Astrocyte (in vitro differentiated cells and primary cell): ENCODE measurements around the gene CFAP57. TPM values are rescaled to one million over a fixed set of nuclear protein-coding genes. Genes with fewer than 3 reads are reported as not detected.

Source experiments
- DNase-seq: peaks from one replicate; pipeline ENCODE4 v3.0.0-alpha.2; 2010; ENCODE audit warnings: low read depth
- FAIRE-seq: peaks from 2 replicates; lab custom pipeline; 2011; peaks lifted over from hg19 to GRCh38; lab: Jason Lieb, UNC
- H2AFZ ChIP-seq: 2 replicates; pipeline ENCODE4 v1.6.0; 2012; ENCODE audit warnings: low read depth, low read length, inconsistent platforms
- H3K27ac ChIP-seq: 2 replicates; pipeline ENCODE4 v1.5.1; 2011; ENCODE audit warnings: low read depth, low read length, inconsistent platforms
- H3K27me3 ChIP-seq: 2 replicates; pipeline ENCODE4 v1.6.0; 2011; ENCODE audit warnings: low read length, inconsistent platforms; ENCODE audit not compliant: insufficient read depth
- H3K36me3 ChIP-seq: 2 replicates; pipeline ENCODE4 v1.5.1; 2011; ENCODE audit warnings: low read length, inconsistent platforms; ENCODE audit not compliant: insufficient read depth
- H3K4me1 ChIP-seq: 2 replicates; pipeline ENCODE4 v1.5.1; 2011; ENCODE audit warnings: low read length, inconsistent platforms; ENCODE audit not compliant: insufficient read depth
- H3K4me2 ChIP-seq: 2 replicates; pipeline ENCODE4 v1.6.0; 2012; ENCODE audit warnings: low read length, inconsistent platforms
- H3K4me3 ChIP-seq: 2 replicates; pipeline ENCODE4 v1.5.1; 2011; ENCODE audit warnings: low read depth, mild to moderate bottlenecking, low read length, inconsistent platforms; ENCODE audit not compliant: insufficient read depth
- H3K79me2 ChIP-seq: 2 replicates; pipeline ENCODE4 v1.6.0; 2012; ENCODE audit warnings: mild to moderate bottlenecking, low read length, inconsistent platforms; ENCODE audit not compliant: insufficient read depth
- H3K9ac ChIP-seq: 2 replicates; pipeline ENCODE4 v1.6.0; 2012; ENCODE audit warnings: mild to moderate bottlenecking, low read length, inconsistent platforms
- H3K9me3 ChIP-seq: 2 replicates; pipeline ENCODE4 v1.5.1; 2012; ENCODE audit warnings: low read depth, mild to moderate bottlenecking, low read length, inconsistent platforms; ENCODE audit not compliant: insufficient read depth
- H4K20me1 ChIP-seq: 2 replicates; pipeline ENCODE4 v1.6.0; 2012; ENCODE audit warnings: low read length, inconsistent platforms; ENCODE audit not compliant: insufficient read depth
- H3K27ac Mint-ChIP-seq: one replicate; pipeline ENCODE4 v1.8.0; 2021; ENCODE audit warnings: mild to moderate bottlenecking, mixed read lengths; ENCODE audit not compliant: unreplicated experiment
- H3K27me3 Mint-ChIP-seq: one replicate; pipeline ENCODE4 v1.8.0; 2021; ENCODE audit warnings: low read depth, mixed read lengths; ENCODE audit not compliant: unreplicated experiment
- H3K36me3 Mint-ChIP-seq: one replicate; pipeline ENCODE4 v1.8.0; 2021; ENCODE audit warnings: low read depth, mixed read lengths; ENCODE audit not compliant: unreplicated experiment
- H3K4me1 Mint-ChIP-seq: one replicate; pipeline ENCODE4 v1.8.0; 2021; ENCODE audit warnings: low read depth, mixed read lengths; ENCODE audit not compliant: unreplicated experiment
- H3K4me3 Mint-ChIP-seq: one replicate; pipeline ENCODE4 v1.8.0; 2021; ENCODE audit warnings: mild to moderate bottlenecking, moderate library complexity, mixed read lengths; ENCODE audit not compliant: unreplicated experiment
- H3K9me3 Mint-ChIP-seq: one replicate; pipeline ENCODE4 v1.8.0; 2021; ENCODE audit warnings: mild to moderate bottlenecking, mixed read lengths; ENCODE audit not compliant: unreplicated experiment
- CTCF ChIP-seq: IDR thresholded peaks from 2 replicates; pipeline ENCODE4 v1.5.1; 2011; ENCODE audit warnings: low read depth, mild to moderate bottlenecking, inconsistent platforms, low read length, moderate library complexity; ENCODE audit not compliant: insufficient read depth
- EZH2 ChIP-seq: IDR thresholded peaks from 2 replicates; pipeline ENCODE4 v1.6.1; 2012; ENCODE audit warnings: mild to moderate bottlenecking, low read length, inconsistent platforms; ENCODE audit not compliant: insufficient read depth
- total RNA-seq: library from RNA; stranded (reverse); gene quantifications from 2 replicates; pipeline ENCODE4 v1.2.1, GENCODE V29; 2021

Gene CFAP57
- total RNA-seq, 1 donor from 2014 or later = 0.18 TPM

- Histone ChIP-seq H3K27me3 (peaks cover 6% of the 10 kb centered on the region), H3K36me3 (no peaks in the 10 kb centered on the region), H2AFZ (no peak overlapping the region), H3K4me2 (no peak overlapping the region), H3K9me3 (no peaks in the 10 kb centered on the region), H4K20me1 (no peaks in the 10 kb centered on the region), H3K4me3 (no peak overlapping the region), H3K27ac (no peak overlapping the region), H3K9ac (no peak overlapping the region), H3K79me2 (no peaks in the 10 kb centered on the region), H3K4me1 (no peaks in the 10 kb centered on the region)
- Mint-ChIP-seq H3K27ac (no peak overlapping the region), H3K4me1 (peaks cover 2% of the 10 kb centered on the region), H3K9me3 (peaks cover 2% of the 10 kb centered on the region), H3K27me3 (peaks cover 26% of the 10 kb centered on the region), H3K36me3 (peaks cover 5% of the 10 kb centered on the region), H3K4me3 (no peak overlapping the region)
- FAIRE-seq (no peak), DNase-seq (no peak)
- TF ChIP-seq CTCF (no peak), EZH2 (no peak)
These were observed 114.4 kb downstream of the CFAP57 start for GRCh38 chr1:43286533-43286932.

GRCh38 chr1:43288058-43288784 is 116.1 kb downstream of the CFAP57 start:
- Histone ChIP-seq H3K9ac (no peak overlapping the region), H3K9me3 (no peaks in the 10 kb centered on the region), H4K20me1 (no peaks in the 10 kb centered on the region), H3K36me3 (no peaks in the 10 kb centered on the region), H3K27me3 (peaks cover 6% of the 10 kb centered on the region), H3K27ac (no peak overlapping the region), H3K79me2 (no peaks in the 10 kb centered on the region), H2AFZ (no peak overlapping the region), H3K4me2 (no peak overlapping the region), H3K4me1 (no peaks in the 10 kb centered on the region), H3K4me3 (no peak overlapping the region)
- TF ChIP-seq CTCF (no peak), EZH2 (no peak)
- FAIRE-seq (no peak), DNase-seq (no peak)
- H3K4me1 Mint-ChIP-seq = peaks cover 2% of the 10 kb centered on the region
- H3K9me3 Mint-ChIP-seq = peaks cover 2% of the 10 kb centered on the region
- peaks cover 33% of the 10 kb centered on the region for H3K27me3 Mint-ChIP-seq
- no peak overlapping the region for H3K4me3 Mint-ChIP-seq
- no peak overlapping the region for H3K27ac Mint-ChIP-seq
- peaks cover 5% of the 10 kb centered on the region for H3K36me3 Mint-ChIP-seq
